ENCODE results near the gene GATAD2B.
A peak's percentile ranks its signal among the peaks of the same experiment; 100 is the strongest.

Gene GATAD2B

DNA sequence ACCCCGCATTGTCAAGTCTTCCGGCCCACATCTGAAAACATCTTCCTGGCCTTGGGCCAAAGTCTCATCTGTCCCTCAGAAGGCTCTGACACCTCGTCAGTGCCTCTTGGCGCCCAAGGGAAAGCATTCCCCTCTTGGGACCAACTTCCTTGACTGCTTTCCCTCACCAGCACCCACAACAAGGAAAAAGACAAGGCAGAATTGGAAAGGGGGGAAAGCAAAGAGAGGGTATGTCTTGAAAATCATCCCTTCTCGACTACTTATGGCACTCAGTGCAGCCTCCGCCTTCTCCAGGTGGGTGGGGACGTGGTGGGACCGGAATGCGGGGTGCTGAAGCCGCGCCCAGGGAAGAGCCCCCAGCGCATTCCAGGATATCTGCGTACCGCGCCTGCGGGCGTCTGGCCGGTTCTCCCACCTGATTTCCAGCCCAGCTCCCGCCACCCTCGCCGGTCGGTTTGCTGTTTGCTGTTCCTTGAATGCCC, 41.1 kb upstream of the GATAD2B start (continued):
- no peak for TF ChIP-seq WT1 (tag by site-specific recombination; IDR thresholded peaks at IDR 0.05)
- TF ChIP-seq YY2 (tag by site-specific recombination; IDR thresholded peaks at IDR 0.05): no peak
- no peak for TF ChIP-seq ZNF302 (tag by site-specific recombination; IDR thresholded peaks at IDR 0.05; ENCODE audit: low read depth)
- TF ChIP-seq ZFP41 (tag by site-specific recombination; IDR thresholded peaks at IDR 0.05; ENCODE audit: borderline replicate concordance): no peak
- TF ChIP-seq ZNF366 (tag by site-specific recombination; conservative IDR thresholded peaks at IDR 0.05): peak; percentile 82
- TF ChIP-seq, protein P1, sequence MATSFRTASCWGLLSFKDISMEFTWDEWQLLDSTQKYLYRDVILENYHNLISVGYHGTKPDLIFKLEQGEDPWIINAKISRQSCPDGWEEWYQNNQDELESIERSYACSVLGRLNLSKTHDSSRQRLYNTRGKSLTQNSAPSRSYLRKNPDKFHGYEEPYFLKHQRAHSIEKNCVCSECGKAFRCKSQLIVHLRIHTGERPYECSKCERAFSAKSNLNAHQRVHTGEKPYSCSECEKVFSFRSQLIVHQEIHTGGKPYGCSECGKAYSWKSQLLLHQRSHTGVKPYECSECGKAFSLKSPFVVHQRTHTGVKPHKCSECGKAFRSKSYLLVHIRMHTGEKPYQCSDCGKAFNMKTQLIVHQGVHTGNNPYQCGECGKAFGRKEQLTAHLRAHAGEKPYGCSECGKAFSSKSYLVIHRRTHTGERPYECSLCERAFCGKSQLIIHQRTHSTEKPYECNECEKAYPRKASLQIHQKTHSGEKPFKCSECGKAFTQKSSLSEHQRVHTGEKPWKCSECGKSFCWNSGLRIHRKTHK (tag by site-specific recombination; IDR thresholded peaks at IDR 0.05): no peak
- no peak for TF ChIP-seq ZNF610 (tag by site-specific recombination; IDR thresholded peaks at IDR 0.05; ENCODE audit: borderline replicate concordance)
- TF ChIP-seq ZNF404 (tag by site-specific recombination; IDR thresholded peaks at IDR 0.05): no peak
- TF ChIP-seq ZFP3 (tag by site-specific recombination; IDR thresholded peaks at IDR 0.05; ENCODE audit: low read depth): no peak
- no peak for TF ChIP-seq ZNF629 (tag by site-specific recombination; IDR thresholded peaks at IDR 0.05)
- TF ChIP-seq, protein P2, sequence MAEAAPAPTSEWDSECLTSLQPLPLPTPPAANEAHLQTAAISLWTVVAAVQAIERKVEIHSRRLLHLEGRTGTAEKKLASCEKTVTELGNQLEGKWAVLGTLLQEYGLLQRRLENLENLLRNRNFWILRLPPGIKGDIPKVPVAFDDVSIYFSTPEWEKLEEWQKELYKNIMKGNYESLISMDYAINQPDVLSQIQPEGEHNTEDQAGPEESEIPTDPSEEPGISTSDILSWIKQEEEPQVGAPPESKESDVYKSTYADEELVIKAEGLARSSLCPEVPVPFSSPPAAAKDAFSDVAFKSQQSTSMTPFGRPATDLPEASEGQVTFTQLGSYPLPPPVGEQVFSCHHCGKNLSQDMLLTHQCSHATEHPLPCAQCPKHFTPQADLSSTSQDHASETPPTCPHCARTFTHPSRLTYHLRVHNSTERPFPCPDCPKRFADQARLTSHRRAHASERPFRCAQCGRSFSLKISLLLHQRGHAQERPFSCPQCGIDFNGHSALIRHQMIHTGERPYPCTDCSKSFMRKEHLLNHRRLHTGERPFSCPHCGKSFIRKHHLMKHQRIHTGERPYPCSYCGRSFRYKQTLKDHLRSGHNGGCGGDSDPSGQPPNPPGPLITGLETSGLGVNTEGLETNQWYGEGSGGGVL (tag by site-specific recombination; IDR thresholded peaks at IDR 0.05): peak; percentile 30; the same call in 1 of the 2 replicates
- TF ChIP-seq HOXA7 (CRISPR knock-in tag; IDR thresholded peaks at IDR 0.05; ENCODE audit: borderline replicate concordance): no peak
- TF ChIP-seq, protein P3, sequence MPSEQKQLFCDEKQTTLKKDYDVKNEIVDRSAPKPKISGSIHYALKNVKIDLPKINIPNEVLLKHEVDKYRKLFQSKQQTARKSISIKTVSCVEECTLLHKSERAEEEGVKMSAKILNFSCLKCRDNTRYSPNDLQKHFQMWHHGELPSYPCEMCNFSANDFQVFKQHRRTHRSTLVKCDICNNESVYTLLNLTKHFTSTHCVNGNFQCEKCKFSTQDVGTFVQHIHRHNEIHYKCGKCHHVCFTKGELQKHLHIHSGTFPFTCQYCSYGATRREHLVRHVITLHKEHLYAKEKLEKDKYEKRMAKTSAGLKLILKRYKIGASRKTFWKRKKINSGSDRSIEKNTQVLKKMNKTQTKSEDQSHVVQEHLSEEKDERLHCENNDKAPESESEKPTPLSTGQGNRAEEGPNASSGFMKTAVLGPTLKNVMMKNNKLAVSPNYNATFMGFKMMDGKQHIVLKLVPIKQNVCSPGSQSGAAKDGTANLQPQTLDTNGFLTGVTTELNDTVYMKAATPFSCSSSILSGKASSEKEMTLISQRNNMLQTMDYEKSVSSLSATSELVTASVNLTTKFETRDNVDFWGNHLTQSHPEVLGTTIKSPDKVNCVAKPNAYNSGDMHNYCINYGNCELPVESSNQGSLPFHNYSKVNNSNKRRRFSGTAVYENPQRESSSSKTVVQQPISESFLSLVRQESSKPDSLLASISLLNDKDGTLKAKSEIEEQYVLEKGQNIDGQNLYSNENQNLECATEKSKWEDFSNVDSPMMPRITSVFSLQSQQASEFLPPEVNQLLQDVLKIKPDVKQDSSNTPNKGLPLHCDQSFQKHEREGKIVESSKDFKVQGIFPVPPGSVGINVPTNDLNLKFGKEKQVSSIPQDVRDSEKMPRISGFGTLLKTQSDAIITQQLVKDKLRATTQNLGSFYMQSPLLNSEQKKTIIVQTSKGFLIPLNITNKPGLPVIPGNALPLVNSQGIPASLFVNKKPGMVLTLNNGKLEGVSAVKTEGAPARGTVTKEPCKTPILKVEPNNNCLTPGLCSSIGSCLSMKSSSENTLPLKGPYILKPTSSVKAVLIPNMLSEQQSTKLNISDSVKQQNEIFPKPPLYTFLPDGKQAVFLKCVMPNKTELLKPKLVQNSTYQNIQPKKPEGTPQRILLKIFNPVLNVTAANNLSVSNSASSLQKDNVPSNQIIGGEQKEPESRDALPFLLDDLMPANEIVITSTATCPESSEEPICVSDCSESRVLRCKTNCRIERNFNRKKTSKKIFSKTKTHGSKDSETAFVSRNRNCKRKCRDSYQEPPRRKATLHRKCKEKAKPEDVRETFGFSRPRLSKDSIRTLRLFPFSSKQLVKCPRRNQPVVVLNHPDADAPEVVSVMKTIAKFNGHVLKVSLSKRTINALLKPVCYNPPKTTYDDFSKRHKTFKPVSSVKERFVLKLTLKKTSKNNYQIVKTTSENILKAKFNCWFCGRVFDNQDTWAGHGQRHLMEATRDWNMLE (tag by site-specific recombination; conservative IDR thresholded peaks at IDR 0.05; ENCODE audit: low read depth): no peak
- TF ChIP-seq ZNF544 (tag by site-specific recombination; IDR thresholded peaks at IDR 0.05): no peak
- no peak; the same call in 1 of the 2 replicates for TF ChIP-seq SP2 (tag by site-specific recombination; IDR thresholded peaks at IDR 0.05)
- TF ChIP-seq, protein P4, sequence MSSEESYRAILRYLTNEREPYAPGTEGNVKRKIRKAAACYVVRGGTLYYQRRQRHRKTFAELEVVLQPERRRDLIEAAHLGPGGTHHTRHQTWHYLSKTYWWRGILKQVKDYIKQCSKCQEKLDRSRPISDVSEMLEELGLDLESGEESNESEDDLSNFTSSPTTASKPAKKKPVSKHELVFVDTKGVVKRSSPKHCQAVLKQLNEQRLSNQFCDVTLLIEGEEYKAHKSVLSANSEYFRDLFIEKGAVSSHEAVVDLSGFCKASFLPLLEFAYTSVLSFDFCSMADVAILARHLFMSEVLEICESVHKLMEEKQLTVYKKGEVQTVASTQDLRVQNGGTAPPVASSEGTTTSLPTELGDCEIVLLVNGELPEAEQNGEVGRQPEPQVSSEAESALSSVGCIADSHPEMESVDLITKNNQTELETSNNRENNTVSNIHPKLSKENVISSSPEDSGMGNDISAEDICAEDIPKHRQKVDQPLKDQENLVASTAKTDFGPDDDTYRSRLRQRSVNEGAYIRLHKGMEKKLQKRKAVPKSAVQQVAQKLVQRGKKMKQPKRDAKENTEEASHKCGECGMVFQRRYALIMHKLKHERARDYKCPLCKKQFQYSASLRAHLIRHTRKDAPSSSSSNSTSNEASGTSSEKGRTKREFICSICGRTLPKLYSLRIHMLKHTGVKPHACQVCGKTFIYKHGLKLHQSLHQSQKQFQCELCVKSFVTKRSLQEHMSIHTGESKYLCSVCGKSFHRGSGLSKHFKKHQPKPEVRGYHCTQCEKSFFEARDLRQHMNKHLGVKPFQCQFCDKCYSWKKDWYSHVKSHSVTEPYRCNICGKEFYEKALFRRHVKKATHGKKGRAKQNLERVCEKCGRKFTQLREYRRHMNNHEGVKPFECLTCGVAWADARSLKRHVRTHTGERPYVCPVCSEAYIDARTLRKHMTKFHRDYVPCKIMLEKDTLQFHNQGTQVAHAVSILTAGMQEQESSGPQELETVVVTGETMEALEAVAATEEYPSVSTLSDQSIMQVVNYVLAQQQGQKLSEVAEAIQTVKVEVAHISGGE (tag by site-specific recombination; conservative IDR thresholded peaks at IDR 0.05; ENCODE audit: low read depth): peak; percentile 87
- TF ChIP-seq ZBTB1 (tag by site-specific recombination; IDR thresholded peaks at IDR 0.05): no peak
- TF ChIP-seq ZNF837 (tag by site-specific recombination; IDR thresholded peaks at IDR 0.05): no peak
- TF ChIP-seq, protein P5, sequence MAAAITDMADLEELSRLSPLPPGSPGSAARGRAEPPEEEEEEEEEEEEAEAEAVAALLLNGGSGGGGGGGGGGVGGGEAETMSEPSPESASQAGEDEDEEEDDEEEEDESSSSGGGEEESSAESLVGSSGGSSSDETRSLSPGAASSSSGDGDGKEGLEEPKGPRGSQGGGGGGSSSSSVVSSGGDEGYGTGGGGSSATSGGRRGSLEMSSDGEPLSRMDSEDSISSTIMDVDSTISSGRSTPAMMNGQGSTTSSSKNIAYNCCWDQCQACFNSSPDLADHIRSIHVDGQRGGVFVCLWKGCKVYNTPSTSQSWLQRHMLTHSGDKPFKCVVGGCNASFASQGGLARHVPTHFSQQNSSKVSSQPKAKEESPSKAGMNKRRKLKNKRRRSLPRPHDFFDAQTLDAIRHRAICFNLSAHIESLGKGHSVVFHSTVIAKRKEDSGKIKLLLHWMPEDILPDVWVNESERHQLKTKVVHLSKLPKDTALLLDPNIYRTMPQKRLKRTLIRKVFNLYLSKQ (tag by site-specific recombination; IDR thresholded peaks at IDR 0.05; ENCODE audit: borderline replicate concordance): no peak
- TF ChIP-seq ZNF768 (tag by site-specific recombination; IDR thresholded peaks at IDR 0.05): no peak
- TF ChIP-seq GLIS1 (tag by site-specific recombination; IDR thresholded peaks at IDR 0.05): no peak; the same call in 1 of the 2 replicates
- peak; percentile 9; the same call in 1 of the 2 replicates for TF ChIP-seq KLF8 (tag by site-specific recombination; IDR thresholded peaks at IDR 0.05)
- no peak for TF ChIP-seq ZNF394 (tag by site-specific recombination; IDR thresholded peaks at IDR 0.05; ENCODE audit: borderline replicate concordance)
- peak; percentile 64; the same call in 1 of the 2 replicates for TF ChIP-seq ZNF335 (tag by site-specific recombination; conservative IDR thresholded peaks at IDR 0.05)
- TF ChIP-seq ZNF174 (tag by site-specific recombination; IDR thresholded peaks at IDR 0.05): no peak
- TF ChIP-seq ZNF292 (tag by site-specific recombination; IDR thresholded peaks at IDR 0.05; ENCODE audit: borderline replicate concordance, low read depth): no peak
- no peak for TF ChIP-seq ZNF792 (tag by site-specific recombination; IDR thresholded peaks at IDR 0.05)
- TF ChIP-seq ZNF248 (tag by site-specific recombination; IDR thresholded peaks at IDR 0.05): no peak
